NB4 (cell line): ENCODE results near the gene MAT2A.
A peak's percentile ranks its signal among the peaks of the same experiment; 100 is the strongest.

Source experiments
- DNase-seq: peaks from one replicate; pipeline ENCODE4 v3.0.0; 2010; ENCODE audit warnings: low read depth
- H3K4me3 ChIP-seq: one replicate; pipeline ENCODE4 v1.5.1; 2011; ENCODE audit warnings: mild to moderate bottlenecking, low read depth, low read length, moderate library complexity
- MYC ChIP-seq: IDR thresholded peaks from 2 replicates; pipeline ENCODE4 v1.6.1; 2011; ENCODE audit warnings: low read depth, low read length
- POLR2A ChIP-seq: IDR thresholded peaks from 2 replicates; pipeline ENCODE4 v1.6.1; 2011; ENCODE audit warnings: mild to moderate bottlenecking; ENCODE audit not compliant: insufficient read length; ENCODE audit errors: extremely low read depth
- TF ChIP-seq, protein P1 (sequence below): IDR thresholded peaks from 2 replicates; pipeline ENCODE4 v1.6.1; 2011; ENCODE audit warnings: low read depth, low read length
- TF ChIP-seq, protein P2 (sequence below): IDR thresholded peaks from one replicate; pipeline ENCODE4 v1.5.1; 2012; ENCODE audit warnings: low read depth, low read length

MAT2A gene

DNA sequence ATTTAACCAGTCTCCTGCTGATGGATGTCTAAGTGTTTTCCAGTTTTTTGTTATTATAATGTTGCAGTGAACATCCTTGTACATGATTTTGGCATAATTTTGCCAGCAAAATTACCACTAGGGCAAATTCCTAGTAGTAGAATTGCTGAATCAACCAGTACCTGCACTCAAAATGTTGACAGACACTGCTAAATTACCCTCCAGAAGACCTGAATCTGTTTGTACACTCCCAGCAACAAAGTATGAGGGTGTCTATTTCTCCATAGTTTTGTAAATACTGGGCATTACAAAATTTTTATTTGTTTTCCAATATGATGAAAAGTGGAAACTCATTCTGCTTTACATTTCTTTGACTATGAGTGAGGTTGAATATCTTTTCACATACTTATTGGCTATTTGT is 11.2 kb upstream of the MAT2A start:
- TF ChIP-seq MYC = no peak
- TF ChIP-seq POLR2A = no peak
- TF ChIP-seq, protein P1, sequence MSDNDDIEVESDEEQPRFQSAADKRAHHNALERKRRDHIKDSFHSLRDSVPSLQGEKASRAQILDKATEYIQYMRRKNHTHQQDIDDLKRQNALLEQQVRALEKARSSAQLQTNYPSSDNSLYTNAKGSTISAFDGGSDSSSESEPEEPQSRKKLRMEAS = no peak
- TF ChIP-seq, protein P2, sequence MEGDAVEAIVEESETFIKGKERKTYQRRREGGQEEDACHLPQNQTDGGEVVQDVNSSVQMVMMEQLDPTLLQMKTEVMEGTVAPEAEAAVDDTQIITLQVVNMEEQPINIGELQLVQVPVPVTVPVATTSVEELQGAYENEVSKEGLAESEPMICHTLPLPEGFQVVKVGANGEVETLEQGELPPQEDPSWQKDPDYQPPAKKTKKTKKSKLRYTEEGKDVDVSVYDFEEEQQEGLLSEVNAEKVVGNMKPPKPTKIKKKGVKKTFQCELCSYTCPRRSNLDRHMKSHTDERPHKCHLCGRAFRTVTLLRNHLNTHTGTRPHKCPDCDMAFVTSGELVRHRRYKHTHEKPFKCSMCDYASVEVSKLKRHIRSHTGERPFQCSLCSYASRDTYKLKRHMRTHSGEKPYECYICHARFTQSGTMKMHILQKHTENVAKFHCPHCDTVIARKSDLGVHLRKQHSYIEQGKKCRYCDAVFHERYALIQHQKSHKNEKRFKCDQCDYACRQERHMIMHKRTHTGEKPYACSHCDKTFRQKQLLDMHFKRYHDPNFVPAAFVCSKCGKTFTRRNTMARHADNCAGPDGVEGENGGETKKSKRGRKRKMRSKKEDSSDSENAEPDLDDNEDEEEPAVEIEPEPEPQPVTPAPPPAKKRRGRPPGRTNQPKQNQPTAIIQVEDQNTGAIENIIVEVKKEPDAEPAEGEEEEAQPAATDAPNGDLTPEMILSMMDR = no peak
- DNase-seq = no peak
- H3K4me3 ChIP-seq = no peak overlapping the region

DNA sequence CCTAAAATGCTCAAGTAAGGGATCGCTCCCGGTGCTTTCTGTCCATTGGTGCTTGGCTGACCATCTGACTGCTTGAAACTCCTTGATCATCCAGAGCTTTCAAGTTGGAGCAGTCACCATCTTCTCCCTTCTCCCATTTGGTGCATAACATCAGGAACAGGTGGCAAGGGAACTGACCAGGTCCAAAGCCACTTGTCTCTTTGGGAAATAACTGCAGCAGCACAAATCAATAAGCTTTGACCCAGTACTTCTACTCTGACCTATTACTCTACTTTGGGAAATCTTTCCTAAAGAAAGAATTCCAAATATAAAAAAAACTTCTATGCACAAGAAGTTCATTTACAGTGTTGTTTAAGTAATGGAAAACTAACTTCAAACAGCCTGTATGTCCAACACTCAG is 10.6 kb upstream of the MAT2A start:
- no peak for DNase-seq
- no peak overlapping the region for H3K4me3 ChIP-seq
- TF ChIP-seq, protein P1 = no peak
- TF ChIP-seq, protein P2 = no peak
- TF ChIP-seq POLR2A = no peak
- TF ChIP-seq MYC = no peak

- H3K4me3 ChIP-seq = no peak overlapping the region
- no peak for DNase-seq
- TF ChIP-seq MYC (no peak), POLR2A (no peak)
- TF ChIP-seq, protein P1 = no peak
- TF ChIP-seq, protein P2 = no peak
These were observed 9.2 kb upstream of the MAT2A start for GRCh38 chr2:85529809-85530208.

- no peak for TF ChIP-seq POLR2A
- DNase-seq = no peak
- H3K4me3 ChIP-seq = no peak overlapping the region
These were observed 7.4 kb upstream of the MAT2A start for GRCh38 chr2:85531589-85531988.

DNA sequence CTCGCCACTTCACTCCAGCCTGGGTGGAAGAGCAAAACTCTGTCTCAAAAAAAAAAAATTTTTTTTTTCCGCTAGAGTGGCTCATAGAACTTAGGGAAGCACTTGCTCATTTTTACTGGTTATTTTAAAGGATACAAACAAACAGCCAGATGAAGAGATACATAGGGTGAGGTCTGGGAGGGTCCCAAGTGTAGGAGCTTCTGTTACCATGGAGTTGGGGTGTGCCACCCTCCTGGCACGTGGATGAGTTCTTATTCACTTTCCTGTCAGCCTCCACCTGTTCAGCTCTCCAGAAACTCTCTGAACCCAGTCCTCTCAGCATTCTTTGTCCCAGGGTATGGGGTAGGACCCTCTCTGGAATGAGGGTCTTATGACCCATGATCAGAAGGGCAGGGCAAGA is 4.9 kb upstream of the MAT2A start:
- no peak overlapping the region for H3K4me3 ChIP-seq
- TF ChIP-seq POLR2A = no peak
- TF ChIP-seq, protein P1 = no peak
- TF ChIP-seq, protein P2 = no peak
- DNase-seq = no peak

- TF ChIP-seq MYC (no peak), POLR2A (no peak)
- TF ChIP-seq, protein P2 = no peak
- TF ChIP-seq, protein P1 = no peak
- peak; percentile 56 for DNase-seq
- no peak overlapping the region for H3K4me3 ChIP-seq
These were observed 4.1 kb upstream of the MAT2A start for GRCh38 chr2:85534881-85535280.
